Transverse colon (tissue), 4 donors: ENCODE measurements around the gene AGPAT4.

Experiments used
- CTCF ChIP-seq, 5 experiments: fragments of 200-600 bp in 3 of 5; fragments of 450-650 bp in 2 of 5; sonication (generic) in 3 of 5; IDR thresholded peaks; 1 replicate in 2 of 5; 2 replicates in 3 of 5; pipeline ENCODE4 v1.5.1; 2016 to 2017; ENCODE audit warnings: antibody characterized with exemption in 5 of 5, inconsistent platforms in 3 of 5, mild to moderate bottlenecking in 2 of 5, moderate library complexity in 1 of 5
- POLR2A ChIP-seq: fragments of 450-650 bp; IDR thresholded peaks from one replicate; pipeline ENCODE4 v1.6.1; 2016; ENCODE audit warnings: antibody characterized with exemption, mild to moderate bottlenecking, moderate library complexity
- POLR2AphosphoS5 ChIP-seq, 3 donors: sonication (generic); formaldehyde crosslinking; IDR thresholded peaks; one replicate each; pipeline ENCODE4 v1.6.1; 2016; ENCODE audit warnings: antibody characterized with exemption in 3 of 3

- TF ChIP-seq CTCF (IDR thresholded peaks at IDR 0.05) (no peak), POLR2A (no peak), POLR2AphosphoS5 (IDR thresholded peaks at IDR 0.05) (no peak)
These were observed 61.0 kb downstream of the AGPAT4 start for GRCh38 chr6:161212902-161213301.
